ENCODE results near the gene ARFGAP3. TPM values are rescaled to one million over a fixed set of nuclear protein-coding genes. Genes with fewer than 3 reads are reported as not detected.

Gene ARFGAP3
- total RNA-seq, 1 experiment from 2014 or later, result 27.0 TPM

GRCh38 chr22:42902875-42903510, 45.9 kb upstream of the ARFGAP3 start:
- no peak overlapping the region for H3K27ac ChIP-seq (ENCODE audit: low read length)
- ATAC-seq (no peak), DNase-seq (ENCODE audit: low read depth, low spot score) (no peak)
- no peak overlapping the region for H3K4me3 ChIP-seq (ENCODE audit: low read depth in 2 of 2, low read length in 2 of 2)
- H3K27me3 ChIP-seq (ENCODE audit: control insufficient read depth, insufficient read depth, low read length), result no peaks in the 10 kb centered on the region
- ChIA-PET POLR2A (no interaction called here), CTCF (interaction anchor here (0.6 to 0.7 kb wide), 2 partner anchors 34 to 262 kb away, joined by 3 to 4 read pairs; no protein-coding TSS in a partner anchor)
- TF ChIP-seq SIN3A (IDR thresholded peaks at IDR 0.05; ENCODE audit: borderline replicate concordance, insufficient read depth, low read depth, low read length), result no peak
- no peak for TF ChIP-seq POLR2AphosphoS5 (IDR thresholded peaks at IDR 0.05; ENCODE audit: low read depth, low read length)
- no peak for TF ChIP-seq TCF7L2 (IDR thresholded peaks at IDR 0.05; ENCODE audit: low read depth, low read length)
- TF ChIP-seq CTCF (IDR thresholded peaks at IDR 0.05), result no peak
- TF ChIP-seq REST (IDR thresholded peaks at IDR 0.05; ENCODE audit: insufficient read depth in 1 of 2, low read depth in 2 of 2, low read length in 1 of 2), result no peak
- H3K4me1 ChIP-seq (ENCODE audit: control insufficient read depth, insufficient read depth, low read length), result no peaks in the 10 kb centered on the region
- in situ Hi-C loops (cut with HindIII; ENCODE audit: low pct_unique_long_range_greater_than_20kb, low sequenced_read_pairs) (no loop called here), intact Hi-C loops (cut with micrococcal nuclease; ENCODE audit: unreplicated experiment) (no loop called here)
- no TSS peak for BruUV-seq (replicated peaks)
- no peaks in the 10 kb centered on the region for H3K36me3 ChIP-seq (ENCODE audit: control insufficient read depth, insufficient read depth, low read length)
- H3K9me3 ChIP-seq (ENCODE audit: control insufficient read depth, insufficient read depth, low read depth, low read length), result no peaks in the 10 kb centered on the region

GRCh38 chr22:42901790-42902508, 44.9 kb upstream of the ARFGAP3 start:
- no peaks in the 10 kb centered on the region for H3K36me3 ChIP-seq (ENCODE audit: control insufficient read depth, insufficient read depth, low read length)
- ChIA-PET POLR2A (no interaction called here), CTCF (interaction anchor here (0.6 to 0.7 kb wide), 2 partner anchors 33 to 263 kb away, joined by 3 to 4 read pairs; no protein-coding TSS in a partner anchor)
- H3K4me3 ChIP-seq (ENCODE audit: low read depth in 2 of 2, low read length in 2 of 2), result no peak overlapping the region
- in situ Hi-C loops (cut with HindIII; ENCODE audit: low pct_unique_long_range_greater_than_20kb, low sequenced_read_pairs) (no loop called here), intact Hi-C loops (cut with micrococcal nuclease; ENCODE audit: unreplicated experiment) (no loop called here)
- H3K27me3 ChIP-seq (ENCODE audit: control insufficient read depth, insufficient read depth, low read length), result no peaks in the 10 kb centered on the region
- no peaks in the 10 kb centered on the region for H3K9me3 ChIP-seq (ENCODE audit: control insufficient read depth, insufficient read depth, low read depth, low read length)
- no TSS peak for BruUV-seq (replicated peaks)
- DNase-seq (ENCODE audit: low read depth, low spot score), result no peak
- H3K27ac ChIP-seq (ENCODE audit: low read length), result no peak overlapping the region
- TF ChIP-seq POLR2AphosphoS5 (IDR thresholded peaks at IDR 0.05; ENCODE audit: low read depth, low read length) (no peak), TCF7L2 (IDR thresholded peaks at IDR 0.05; ENCODE audit: low read depth, low read length) (no peak), CTCF (IDR thresholded peaks at IDR 0.05) (no peak), SIN3A (IDR thresholded peaks at IDR 0.05; ENCODE audit: borderline replicate concordance, insufficient read depth, low read depth, low read length) (no peak), REST (IDR thresholded peaks at IDR 0.05; ENCODE audit: insufficient read depth in 1 of 2, low read depth in 2 of 2, low read length in 1 of 2) (no peak)
- no peaks in the 10 kb centered on the region for H3K4me1 ChIP-seq (ENCODE audit: control insufficient read depth, insufficient read depth, low read length)
- ATAC-seq, result no peak
